HG03432 (cell line): ENCODE results near the gene SLC43A3.

Source experiments
- ATAC-seq: cut with Tn5 transposase; IDR thresholded peaks from one replicate; pipeline ENCODE4 v1.9.1; 2021; ENCODE audit warnings: mild to moderate bottlenecking, moderate library complexity; ENCODE audit not compliant: unreplicated experiment

Gene SLC43A3

DNA sequence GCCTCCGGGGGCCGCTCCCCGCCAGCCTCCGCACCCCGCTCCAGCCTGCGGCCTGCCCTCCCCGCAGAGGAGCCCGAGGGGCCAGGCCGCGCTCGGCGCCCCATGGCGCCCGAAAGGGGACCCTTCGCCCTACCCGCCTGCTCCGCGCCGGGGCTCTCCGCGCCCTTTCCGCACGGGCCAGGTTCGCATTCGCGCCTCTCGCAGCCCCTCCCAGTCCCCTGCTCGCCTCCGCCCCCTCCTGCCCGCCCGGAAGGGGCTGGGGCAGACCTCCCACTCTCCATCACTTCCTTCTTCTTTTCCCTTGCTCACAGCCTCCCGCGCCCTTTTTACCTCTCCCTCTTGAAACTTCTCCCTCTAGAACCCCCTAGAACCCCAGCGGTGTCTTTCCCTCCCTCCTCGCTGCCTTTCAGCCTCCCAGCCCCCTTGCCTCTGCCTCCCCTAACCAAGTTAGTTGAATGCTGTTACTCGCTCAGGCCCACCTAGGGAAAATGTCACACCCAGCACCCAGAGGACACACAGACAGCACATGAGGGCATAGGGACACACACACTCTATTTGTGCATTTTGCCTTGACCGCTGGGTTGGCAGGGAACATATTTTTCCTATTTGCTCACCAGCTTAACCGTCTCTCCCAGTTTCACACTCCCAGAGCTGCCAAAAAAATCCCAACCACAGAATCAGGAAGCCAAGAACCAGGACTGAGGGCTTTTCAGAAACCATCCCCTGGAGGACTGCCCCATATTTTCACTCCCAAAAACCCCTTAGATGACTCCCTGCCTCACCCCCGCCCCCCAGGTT, at the start of gene SLC43A3:
SLC43A3 (minus strand) TSS at position 193 of the 798 bp plus-strand sequence. CDS start 949 bp downstream, outside the sequence.
- peak; percentile 69 for ATAC-seq

DNA sequence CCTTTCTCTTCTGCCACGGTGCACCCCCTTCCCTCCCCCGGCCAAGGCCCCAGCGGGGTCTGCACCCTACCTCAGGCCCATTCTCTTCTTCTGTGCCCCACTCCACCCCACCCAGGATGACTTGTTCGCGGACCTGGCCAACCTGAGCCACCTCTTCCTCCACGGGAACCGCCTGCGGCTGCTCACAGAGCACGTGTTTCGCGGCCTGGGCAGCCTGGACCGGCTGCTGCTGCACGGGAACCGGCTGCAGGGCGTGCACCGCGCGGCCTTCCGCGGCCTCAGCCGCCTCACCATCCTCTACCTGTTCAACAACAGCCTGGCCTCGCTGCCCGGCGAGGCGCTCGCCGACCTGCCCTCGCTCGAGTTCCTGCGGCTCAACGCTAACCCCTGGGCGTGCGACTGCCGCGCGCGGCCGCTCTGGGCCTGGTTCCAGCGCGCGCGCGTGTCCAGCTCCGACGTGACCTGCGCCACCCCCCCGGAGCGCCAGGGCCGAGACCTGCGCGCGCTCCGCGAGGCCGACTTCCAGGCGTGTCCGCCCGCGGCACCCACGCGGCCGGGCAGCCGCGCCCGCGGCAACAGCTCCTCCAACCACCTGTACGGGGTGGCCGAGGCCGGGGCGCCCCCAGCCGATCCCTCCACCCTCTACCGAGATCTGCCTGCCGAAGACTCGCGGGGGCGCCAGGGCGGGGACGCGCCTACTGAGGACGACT, 49.3 kb upstream of the SLC43A3 start:
- ATAC-seq: peak; percentile 33

DNA sequence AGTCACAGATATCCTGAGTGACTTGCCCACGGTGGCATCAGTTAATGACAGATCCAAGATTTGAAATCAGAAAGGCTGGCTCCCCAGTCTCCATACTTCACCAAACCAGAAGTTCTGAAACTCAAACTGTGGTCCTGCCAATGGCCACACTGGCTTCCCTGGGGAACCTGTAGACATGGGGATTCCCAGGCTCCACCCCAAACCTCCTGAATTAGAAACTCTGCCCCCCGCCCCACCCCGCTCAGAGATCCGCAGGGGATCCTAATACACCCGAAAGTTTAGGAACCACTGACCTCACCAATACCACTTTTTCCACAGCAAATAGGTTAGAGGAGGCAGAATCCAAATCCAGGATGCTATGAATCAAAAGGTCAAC, 48.7 kb upstream of the SLC43A3 start:
- ATAC-seq: peak; percentile 18

DNA sequence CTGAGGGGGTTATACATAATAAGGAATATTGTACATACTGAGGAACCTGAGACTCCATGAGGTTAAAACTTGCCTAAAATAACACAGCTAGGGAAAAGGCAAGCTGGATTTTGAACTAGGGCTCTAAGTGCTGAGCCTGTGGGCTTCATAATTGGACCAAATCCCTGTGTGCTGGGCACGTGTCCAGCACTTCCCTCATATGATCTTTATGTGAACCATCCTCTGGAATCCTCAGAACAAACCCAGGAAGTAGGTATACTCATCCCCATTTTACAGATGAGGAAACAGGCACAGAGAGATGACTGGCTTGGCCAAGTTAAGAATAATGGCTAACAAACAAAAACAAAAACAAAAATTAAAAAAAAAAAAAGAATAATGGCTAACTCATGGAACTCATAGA, 48.3 kb upstream of the SLC43A3 start:
- no peak for ATAC-seq

DNA sequence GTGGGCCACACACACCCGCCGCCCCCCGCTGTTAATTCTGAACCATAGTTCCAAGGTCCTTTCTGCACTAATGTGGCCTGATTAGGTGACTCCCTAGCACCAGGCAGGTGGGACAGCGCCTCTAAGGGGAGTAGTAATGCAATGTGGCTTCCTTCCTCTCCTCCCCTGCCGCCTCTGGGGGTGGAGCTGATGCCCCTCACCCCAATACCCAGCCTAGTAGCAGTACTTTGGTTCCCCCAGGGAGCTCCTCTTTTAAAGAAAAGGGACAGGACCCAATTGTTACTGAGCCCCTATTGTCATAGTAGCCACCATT, 47.8 kb upstream of the SLC43A3 start:
- ATAC-seq: no peak

DNA sequence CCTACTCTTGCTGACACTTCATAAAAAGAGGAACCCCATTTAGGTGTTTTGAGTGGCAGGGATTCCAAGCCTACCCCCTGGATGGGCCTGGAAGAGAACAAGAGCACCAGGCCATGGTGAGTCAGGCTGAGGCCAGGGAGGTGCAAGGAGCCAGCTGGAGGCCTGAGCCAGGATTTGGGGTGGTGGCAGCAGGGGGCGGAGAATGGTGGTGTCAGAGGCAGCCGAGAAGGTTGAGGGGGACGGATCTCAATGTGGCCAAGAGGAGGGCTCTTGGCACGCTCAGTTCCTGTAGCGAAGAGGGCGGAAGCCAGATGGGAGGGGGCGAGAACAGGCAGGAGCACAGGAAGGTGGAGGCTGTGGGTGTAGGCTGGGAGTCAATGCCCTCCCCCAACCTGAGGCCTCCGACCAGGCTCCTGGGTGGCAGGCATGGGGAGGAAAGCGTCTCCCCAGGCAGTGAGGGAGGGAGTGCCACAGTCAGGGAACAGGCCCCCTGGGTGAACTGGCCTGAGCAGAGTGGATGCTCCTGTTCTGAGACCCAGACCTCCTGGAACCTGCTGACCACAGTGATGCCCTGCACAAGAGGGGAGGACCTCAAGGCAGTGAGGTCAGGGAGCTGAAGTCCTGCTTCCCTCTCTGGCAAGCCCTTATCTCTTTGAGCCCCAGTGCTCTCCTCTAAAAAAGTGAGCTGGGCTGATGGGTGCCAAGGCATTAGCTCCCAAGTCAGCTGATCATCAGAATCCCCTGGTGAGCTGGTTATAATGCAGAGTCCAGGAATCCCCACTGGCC, 47.3 kb upstream of the SLC43A3 start:
- peak; percentile 47 for ATAC-seq

DNA sequence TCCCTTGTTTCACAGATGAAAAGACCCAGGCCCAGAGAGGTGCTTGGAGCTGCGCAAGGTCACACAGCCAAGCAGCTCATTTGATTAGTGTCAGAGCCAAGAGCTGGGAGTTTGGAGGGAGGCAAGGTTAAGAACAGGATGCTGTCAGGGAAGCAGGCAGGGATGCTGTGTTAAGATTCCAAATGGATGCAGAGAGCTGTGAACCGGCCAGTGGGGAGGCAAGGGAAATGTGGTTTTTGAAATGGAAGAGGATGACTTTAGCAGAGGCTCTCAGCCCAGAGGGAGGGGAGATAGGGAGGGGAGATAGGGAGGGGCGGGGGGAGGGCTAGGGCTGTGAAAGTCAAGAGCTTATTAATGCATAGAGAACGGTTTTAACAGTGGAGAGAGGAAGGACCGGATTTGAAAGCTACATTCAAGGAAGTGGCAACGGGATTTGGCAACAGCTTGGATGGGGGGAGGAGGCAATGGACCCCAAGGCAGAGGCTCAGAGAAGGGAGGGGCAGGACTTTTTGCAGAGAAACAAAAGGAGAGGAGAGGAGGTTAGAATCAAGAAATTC, 46.4 kb upstream of the SLC43A3 start:
- ATAC-seq: no peak

DNA sequence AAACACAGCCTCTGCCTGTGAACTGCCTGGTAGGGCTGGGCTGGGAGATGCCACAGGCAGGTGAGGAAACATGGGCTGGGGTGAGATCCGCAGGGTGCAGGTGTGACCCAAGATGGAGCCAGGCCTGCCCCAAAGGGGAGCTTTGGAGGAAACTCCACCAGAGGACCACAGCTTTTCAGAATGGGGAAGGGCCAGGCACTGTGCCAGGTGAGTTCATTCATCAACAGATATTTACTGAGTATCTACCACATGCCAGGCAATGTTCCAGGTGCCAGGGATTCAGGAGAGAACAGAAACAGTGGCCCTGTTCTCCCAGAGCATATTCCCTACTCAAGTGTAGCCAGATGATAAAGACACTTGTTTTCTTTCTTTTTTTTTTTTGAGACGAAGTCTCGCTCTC, 44.6 kb upstream of the SLC43A3 start:
- ATAC-seq: no peak

DNA sequence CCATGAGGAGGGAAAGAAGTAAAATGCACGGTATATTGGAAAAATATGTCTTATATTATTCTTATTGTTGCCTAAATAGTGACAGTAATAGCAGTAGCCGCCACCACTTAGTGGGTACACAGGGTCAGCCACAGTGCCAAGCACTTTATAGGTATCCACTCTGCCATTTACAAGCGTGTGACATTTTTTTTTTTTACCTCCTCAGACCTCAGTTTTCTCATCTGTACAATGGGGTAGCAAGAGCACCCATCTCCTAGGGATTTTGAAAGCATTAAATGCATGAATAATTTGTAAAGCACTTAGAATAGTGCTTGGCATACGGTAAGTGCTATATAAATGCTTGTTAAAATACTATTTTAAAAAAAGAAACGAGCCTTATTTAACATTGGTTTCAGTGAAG, 42.3 kb upstream of the SLC43A3 start:
- no peak for ATAC-seq

DNA sequence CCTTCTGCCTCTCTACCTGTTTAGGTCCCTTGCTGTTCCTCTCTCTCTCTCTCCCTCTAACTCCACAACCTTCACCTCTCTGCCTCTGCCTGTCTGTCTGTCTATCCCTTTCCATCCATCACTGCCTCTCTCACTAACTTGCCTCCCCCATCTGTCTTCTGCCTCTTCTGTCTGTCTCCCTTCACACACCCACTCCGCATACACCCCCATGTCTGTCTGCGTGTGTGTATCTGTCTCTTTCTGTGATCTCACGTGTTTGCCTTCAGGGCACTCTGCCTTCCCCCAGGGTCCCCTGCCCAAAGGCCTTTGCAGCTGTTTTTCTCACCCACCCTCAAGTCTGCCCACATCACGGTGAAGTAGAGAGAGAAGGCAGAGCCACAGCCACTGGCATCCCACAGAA, 41.4 kb upstream of the SLC43A3 start:
- ATAC-seq: no peak

DNA sequence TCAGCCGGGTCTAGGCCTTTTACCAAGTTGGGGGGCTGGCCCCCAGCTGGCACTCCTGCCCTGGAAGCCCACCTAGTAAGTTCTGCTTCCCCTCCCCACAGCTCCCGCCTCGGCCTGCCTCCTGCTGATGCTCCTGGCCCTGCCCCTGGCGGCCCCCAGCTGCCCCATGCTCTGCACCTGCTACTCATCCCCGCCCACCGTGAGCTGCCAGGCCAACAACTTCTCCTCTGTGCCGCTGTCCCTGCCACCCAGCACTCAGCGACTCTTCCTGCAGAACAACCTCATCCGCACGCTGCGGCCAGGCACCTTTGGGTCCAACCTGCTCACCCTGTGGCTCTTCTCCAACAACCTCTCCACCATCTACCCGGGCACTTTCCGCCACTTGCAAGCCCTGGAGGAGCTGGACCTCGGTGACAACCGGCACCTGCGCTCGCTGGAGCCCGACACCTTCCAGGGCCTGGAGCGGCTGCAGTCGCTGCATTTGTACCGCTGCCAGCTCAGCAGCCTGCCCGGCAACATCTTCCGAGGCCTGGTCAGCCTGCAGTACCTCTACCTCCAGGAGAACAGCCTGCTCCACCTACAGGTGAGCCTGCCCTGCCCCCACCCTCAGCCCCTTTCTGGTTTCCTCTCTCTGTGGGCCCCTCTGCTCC, 40.7 kb upstream of the SLC43A3 start:
- no peak for ATAC-seq

DNA sequence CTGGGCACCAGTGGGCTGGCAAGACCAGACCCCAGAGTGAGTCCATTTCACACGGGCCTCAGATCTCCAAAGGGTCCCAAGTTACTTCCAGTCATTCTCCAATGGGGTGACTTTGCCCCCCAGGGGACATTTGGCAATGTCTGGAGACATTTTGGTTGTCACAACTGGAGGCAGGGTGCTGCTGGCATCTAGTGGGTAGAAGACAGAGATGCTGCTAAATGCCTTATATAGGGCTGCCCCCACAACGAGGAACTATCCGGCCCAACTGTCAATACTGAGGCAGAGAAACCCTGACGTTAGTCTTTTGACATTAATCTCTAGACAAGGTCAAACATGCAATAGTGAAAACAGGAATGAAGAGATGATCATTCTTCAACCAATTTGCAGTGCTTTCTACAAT, 39.8 kb upstream of the SLC43A3 start:
- ATAC-seq: no peak

DNA sequence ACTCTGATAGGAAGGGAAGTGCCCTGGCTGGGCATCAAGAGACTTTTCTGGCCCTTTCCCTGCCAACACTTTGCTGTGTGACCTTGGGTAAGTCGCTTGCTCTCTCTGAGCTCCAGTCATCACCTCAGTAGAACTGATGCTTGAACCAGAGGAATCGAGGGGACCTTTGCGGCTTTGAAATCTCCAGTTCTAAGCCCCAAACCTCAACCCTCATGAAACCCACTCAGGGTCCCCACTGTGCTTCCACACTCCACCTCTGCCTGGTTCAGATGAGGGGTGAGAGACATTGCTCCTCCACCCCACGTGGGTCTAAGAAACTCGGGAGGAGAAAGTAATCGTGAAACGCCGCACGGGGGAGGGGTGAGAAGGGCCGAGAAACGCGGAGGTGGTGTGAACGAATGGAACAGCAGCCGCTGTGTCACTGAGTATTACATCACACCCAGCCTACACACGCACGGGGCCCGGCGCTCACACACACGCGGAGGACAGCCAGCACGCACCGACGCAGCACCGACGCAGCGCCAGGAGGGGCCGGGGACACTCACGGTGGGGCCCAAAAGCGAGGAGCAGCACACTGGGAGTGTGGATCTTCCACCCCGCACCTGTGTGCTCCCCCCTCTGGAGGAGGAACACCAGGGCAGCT, 37.7 kb upstream of the SLC43A3 start:
- ATAC-seq: no peak

DNA sequence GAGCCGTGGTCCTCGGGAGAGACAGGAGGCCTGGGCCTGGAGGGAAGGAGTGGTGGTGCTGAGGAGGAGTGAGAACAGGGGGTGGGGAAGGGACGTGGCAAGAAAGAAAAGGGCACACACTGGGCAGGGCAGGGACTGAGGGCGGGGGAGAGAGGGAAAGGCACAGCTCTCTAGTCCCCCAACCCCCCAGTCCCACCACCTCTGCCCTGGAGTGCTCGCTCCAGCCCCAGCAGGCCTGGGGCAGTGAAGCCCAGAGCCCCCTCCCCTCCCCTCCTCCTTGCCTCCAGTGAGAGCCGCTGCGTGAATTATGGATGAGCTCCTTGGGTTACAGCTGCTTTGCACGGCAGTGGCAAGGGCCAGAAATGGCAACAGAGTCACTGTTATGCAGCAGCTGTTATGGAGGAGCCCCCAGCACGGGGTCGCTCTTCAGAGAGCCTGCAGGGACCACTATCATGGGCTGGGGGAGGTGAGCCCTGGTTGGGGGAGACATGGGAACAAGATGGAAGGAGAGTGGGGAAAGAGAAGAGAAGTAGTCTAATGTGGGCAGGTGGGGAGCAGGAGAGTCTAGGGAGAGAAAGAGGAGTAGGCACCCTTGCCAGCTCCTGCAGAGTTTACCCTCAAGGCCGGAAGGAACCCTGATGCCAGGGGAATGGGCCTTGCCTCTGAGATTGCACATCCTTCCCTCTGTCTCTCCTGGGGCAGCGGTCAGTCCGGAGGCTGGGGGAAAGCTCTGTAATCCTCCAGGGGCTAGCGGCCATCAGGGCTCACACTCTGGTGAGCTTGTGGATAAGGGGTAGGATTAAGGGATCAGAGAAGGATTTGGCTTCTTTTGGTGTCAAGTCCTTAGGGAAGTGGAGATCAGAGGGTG, 37.0 kb upstream of the SLC43A3 start:
- ATAC-seq: no peak

DNA sequence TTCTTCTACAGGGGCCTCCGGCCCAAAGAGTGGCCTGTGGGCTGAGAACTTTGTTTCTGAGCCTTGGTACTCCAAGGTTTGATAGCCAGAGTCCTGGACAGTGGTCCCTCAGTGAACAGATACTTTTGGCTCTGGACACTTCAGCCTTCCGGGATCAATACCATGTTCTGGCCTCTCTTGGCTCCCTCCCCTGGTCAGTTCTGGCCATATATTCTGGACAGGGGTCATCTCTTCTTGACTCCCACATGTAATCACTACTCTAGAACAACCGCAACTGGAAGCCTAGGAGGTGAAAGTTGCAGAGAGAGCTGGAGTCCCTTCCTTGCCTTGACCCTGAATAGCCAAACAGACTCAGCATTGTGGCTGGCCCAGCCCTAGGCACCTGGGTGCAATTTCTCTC, 35.7 kb upstream of the SLC43A3 start:
- ATAC-seq: no peak

DNA sequence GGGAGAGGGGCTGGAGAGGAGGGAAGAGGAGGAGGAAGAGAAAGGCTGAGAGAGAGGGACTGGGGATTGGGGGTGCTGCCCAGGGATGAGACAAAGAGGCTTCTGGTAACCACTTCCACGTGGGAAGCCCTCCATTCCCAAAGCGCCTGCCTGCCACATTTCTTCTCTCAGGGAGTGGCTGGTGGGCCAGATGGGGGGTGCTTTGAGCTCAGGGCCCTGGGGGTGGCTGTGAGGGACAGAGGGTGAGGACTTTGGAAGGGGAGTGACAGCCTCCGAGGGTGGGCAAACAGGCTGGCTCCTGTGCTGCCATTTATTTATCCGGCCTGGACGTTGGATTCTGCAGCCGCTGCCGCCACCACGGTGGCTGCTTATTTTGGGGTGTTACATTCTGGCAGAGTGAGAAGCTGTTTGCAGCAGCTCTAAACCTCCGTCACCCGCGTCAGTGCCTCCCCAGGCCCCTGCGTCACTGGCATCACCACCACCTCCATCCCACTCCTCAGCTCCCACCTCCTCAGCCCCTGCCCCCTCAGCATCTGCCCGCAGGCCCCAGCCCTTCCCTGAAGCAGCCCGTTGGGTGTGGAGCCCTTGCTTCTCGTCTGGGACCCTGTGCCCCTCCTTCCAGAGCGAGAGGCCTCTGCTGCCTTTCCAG, 35.0 kb upstream of the SLC43A3 start:
- ATAC-seq: no peak

DNA sequence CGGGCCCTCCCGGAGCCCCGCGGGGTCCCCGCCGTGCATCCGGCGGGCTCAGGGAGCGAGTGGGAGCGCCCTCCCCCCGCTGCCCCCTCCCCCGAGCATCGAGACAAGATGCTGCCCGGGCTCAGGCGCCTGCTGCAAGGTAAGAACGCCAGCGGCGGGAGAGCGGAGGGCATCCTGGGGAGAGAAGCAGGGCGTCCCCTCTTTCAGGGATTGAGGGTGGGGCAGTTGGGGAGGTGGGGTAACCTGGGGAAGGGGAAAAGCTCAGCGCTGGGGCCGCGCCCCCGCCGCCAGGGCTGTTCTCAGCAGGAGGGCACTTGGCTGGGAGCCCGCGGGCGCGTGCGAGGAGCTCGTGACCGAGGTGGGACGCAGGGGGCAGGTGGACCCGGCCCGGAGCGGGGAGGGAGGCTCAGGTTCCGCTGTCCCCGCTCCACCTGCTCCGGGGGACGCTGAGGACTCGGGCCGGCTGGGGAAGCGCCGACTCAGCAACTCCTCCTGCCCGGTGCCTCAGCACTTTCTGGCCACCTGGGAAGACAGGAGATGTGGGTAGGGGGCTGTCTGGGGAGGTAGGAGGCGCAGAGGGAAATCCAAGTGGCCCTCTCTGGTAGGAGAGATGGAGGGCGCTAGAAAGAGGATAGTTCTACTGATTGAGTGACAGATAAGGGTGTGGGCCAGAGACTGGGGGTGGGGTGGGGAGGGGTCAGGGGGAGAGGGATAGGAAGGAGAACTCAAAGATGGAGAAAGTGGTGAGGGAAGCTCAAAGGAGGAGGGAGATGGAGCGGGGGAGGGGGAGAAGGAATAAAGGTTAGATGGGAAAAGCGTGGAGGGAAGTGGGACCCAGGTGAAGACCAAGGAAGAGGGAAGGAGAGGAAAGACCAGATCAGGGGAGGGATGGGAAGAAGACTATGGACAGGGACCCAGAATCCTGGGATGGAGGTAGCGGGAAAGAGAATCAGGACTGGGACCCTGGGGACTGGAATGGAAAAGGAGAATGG, 34.1 kb upstream of the SLC43A3 start:
- ATAC-seq: no peak
